Measurements from ENCODE around the gene GNG13.

DNA sequence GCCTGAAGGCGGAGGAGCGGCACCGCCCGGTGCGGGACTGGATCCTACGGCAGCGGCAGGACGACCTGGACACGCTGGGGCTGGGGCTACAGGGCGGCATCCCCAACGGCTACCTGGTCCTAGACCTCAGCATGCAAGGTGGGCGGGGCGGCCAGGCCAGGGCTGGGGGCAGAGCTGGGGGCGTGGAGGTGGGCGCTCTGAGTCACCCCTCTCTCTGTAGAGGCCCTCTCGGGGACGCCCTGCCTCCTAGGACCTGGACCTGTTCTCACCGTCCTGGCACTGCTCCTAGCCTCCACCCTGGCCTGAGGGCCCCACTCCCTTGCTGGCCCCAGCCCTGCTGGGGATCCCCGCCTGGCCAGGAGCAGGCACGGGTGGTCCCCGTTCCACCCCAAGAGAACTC lies 32.1 kb downstream of the GNG13 start:
- no peak for TF ChIP-seq POLR2A (IDR thresholded peaks at IDR 0.05)
- no peak for TF ChIP-seq CTCF (IDR thresholded peaks at IDR 0.05)
- TF ChIP-seq EP300 (IDR thresholded peaks at IDR 0.05) = no peak

Measured in stomach (tissue), 4 donors.